ENCODE data around the gene LSAMP.
"Not testable (repeated sequence)": the region's sequence is repeated elsewhere in the genome, so short reads cannot be mapped to it uniquely, and the experiment has no call there.

The LSAMP gene

DNA sequence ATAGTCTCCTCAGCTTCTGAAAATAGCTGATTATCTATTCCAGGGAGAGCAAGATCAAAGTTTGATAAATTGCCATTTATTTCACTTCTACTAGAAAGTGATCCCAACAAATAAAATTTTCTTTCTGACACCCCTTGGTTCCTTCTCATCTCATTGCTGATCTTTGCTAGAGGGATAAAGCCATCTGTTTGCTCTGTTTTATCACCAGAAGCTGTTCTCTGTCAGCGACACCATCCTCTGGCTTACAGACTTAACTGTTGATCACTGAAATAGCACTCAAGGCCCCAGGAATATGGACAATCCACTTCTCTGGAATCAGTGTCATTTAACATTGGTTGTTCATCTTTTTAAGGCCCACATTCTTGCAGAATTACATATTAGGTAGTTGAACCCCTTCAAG, 219.0 kb downstream of the LSAMP start:
- DNase-seq (ENCODE audit: low spot score): no peak
- POLR2A ChIA-PET (ENCODE audit: low non-redundant PET): no interaction called here
- H3K27ac ChIP-seq: no peak overlapping the region
- TF ChIP-seq, protein P1, sequence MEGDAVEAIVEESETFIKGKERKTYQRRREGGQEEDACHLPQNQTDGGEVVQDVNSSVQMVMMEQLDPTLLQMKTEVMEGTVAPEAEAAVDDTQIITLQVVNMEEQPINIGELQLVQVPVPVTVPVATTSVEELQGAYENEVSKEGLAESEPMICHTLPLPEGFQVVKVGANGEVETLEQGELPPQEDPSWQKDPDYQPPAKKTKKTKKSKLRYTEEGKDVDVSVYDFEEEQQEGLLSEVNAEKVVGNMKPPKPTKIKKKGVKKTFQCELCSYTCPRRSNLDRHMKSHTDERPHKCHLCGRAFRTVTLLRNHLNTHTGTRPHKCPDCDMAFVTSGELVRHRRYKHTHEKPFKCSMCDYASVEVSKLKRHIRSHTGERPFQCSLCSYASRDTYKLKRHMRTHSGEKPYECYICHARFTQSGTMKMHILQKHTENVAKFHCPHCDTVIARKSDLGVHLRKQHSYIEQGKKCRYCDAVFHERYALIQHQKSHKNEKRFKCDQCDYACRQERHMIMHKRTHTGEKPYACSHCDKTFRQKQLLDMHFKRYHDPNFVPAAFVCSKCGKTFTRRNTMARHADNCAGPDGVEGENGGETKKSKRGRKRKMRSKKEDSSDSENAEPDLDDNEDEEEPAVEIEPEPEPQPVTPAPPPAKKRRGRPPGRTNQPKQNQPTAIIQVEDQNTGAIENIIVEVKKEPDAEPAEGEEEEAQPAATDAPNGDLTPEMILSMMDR (conservative IDR thresholded peaks at IDR 0.05; ENCODE audit: low read depth): no peak
- CTCF ChIA-PET: no interaction called here

DNA sequence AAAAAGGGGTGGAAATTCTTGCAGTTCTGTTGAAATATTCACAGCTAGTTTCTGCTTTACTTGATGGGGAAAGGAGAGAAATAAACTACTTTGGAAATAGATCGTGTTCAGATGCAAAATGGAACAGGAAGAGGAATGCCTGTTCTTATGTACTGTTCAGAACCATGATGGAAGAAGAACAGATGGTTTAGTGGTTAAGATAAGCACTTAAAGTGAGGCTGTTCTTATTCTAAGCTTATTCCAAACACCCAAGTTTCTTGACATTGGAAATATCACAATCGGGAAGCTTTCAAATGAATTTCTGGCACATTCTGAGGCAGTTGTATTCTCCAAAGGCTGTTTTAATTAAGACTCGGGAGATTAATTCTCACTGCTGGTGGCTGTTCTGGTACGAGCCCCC, 228.5 kb downstream of the LSAMP start:
- no peak for DNase-seq (ENCODE audit: low spot score)
- TF ChIP-seq, protein P1 (conservative IDR thresholded peaks at IDR 0.05; ENCODE audit: low read depth): no peak
- ChIA-PET POLR2A (ENCODE audit: low non-redundant PET) (no interaction called here), CTCF (no interaction called here)
- no peak overlapping the region for H3K27ac ChIP-seq

DNA sequence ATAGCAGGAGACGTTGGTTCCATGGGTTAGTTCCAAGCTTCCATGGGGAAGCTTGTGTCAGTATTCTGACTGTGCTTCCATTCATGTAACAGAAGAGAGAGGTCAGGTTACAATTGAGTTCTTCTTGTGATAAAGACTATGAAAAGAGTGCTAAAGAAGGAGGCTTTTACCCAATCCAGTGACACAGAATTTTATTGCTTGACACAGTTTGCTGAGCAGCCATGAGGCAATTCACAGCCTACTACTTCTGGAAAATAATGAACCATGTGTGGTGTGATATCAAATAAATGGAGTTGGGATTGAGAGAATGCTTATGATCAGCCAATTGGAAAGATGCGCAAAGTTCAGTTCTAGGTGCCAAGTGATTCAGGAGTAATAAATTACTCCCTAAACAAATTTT, 233.4 kb downstream of the LSAMP start:
- ChIA-PET POLR2A (ENCODE audit: low non-redundant PET) (no interaction called here), CTCF (interaction anchor here (0.6 to 1.1 kb wide), 2 partner anchors 26 to 305 kb away, joined by 3 to 4 read pairs; no protein-coding TSS in a partner anchor)
- TF ChIP-seq, protein P1 (conservative IDR thresholded peaks at IDR 0.05; ENCODE audit: low read depth): no peak
- no peak for DNase-seq (ENCODE audit: low spot score)
- no peak overlapping the region for H3K27ac ChIP-seq

- DNase-seq (ENCODE audit: low spot score); CTCF ChIA-PET; H3K27ac ChIP-seq; POLR2A ChIA-PET (ENCODE audit: low non-redundant PET): not testable (repeated sequence)
These were observed 236.5 kb downstream of the LSAMP start for GRCh38 chr3:116208830-116209229.

- no peak for DNase-seq (ENCODE audit: low spot score)
- ChIA-PET CTCF (no interaction called here), POLR2A (ENCODE audit: low non-redundant PET) (no interaction called here)
- TF ChIP-seq, protein P1 (conservative IDR thresholded peaks at IDR 0.05; ENCODE audit: low read depth): no peak
- no peak overlapping the region for H3K27ac ChIP-seq
These were observed 244.2 kb downstream of the LSAMP start for GRCh38 chr3:116200956-116201690.

DNA sequence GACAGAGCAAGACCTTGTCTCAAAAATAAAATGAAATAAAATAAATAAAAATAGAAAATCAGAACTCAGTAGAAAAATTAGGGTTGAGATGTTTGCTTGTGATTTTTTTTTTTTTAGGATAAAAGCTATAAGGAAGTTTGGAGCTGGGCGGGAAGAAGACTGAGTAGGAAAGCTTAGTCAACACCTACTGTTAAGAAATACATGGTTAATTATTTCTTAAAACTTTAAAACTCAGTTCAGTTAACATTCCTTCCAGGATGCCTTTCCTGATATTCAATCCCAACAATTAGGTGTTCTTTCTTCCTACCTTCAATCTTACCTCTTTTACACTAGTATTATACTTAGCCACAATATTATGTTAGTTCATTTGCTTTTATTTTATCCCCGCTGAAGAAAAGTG, 246.2 kb downstream of the LSAMP start:
- no peak overlapping the region for H3K27ac ChIP-seq
- POLR2A ChIA-PET (ENCODE audit: low non-redundant PET): no interaction called here
- DNase-seq (ENCODE audit: low spot score): no peak
- CTCF ChIA-PET: no interaction called here
- TF ChIP-seq, protein P1 (conservative IDR thresholded peaks at IDR 0.05; ENCODE audit: low read depth): no peak

- H3K27ac ChIP-seq: no peak overlapping the region
- ChIA-PET POLR2A (ENCODE audit: low non-redundant PET) (no interaction called here), CTCF (no interaction called here)
- TF ChIP-seq, protein P1 (conservative IDR thresholded peaks at IDR 0.05; ENCODE audit: low read depth): no peak
- DNase-seq (ENCODE audit: low spot score): no peak
These were observed 247.2 kb downstream of the LSAMP start for GRCh38 chr3:116198087-116198486.
